Measurements from ENCODE around the gene C6orf136.
"Not testable (repeated sequence)": the region's sequence is repeated elsewhere in the genome, so short reads cannot be mapped to it uniquely, and the experiment has no call there.

Gene C6orf136

GRCh38 chr6:30666300-30666699, 19.4 kb downstream of the C6orf136 start:
- not testable (repeated sequence) for H3K4me1 ChIP-seq (ENCODE audit: control insufficient read depth, insufficient read depth, low read length); H3K27ac ChIP-seq (ENCODE audit: low read depth, low read length); H3K27me3 ChIP-seq (ENCODE audit: control insufficient read depth, insufficient read depth, low read length); H3K4me3 ChIP-seq (ENCODE audit: low read depth, low read length); H3K9me3 ChIP-seq (ENCODE audit: control insufficient read depth, insufficient read depth, low read depth, low read length); H3K9ac ChIP-seq (ENCODE audit: low read length)
- peaks cover 70% of the 10 kb centered on the region for H3K36me3 ChIP-seq (ENCODE audit: control insufficient read depth, insufficient read depth, low read length)

- Histone ChIP-seq H3K27ac (ENCODE audit: low read depth, low read length) (no peak overlapping the region), H3K4me1 (ENCODE audit: control insufficient read depth, insufficient read depth, low read length) (no peaks in the 10 kb centered on the region), H3K36me3 (ENCODE audit: control insufficient read depth, insufficient read depth, low read length) (peaks cover 32% of the 10 kb centered on the region), H3K9ac (ENCODE audit: low read length) (no peak overlapping the region), H3K4me3 (ENCODE audit: low read depth, low read length) (no peak overlapping the region; the same call in 1 of the 2 replicates), H3K27me3 (ENCODE audit: control insufficient read depth, insufficient read depth, low read length) (no peaks in the 10 kb centered on the region), H3K9me3 (ENCODE audit: control insufficient read depth, insufficient read depth, low read depth, low read length) (no peaks in the 10 kb centered on the region)
Measured at GRCh38 chr6:30670760-30671527, 24.0 kb downstream of the C6orf136 start.

GRCh38 chr6:30672445-30673253, 25.7 kb downstream of the C6orf136 start, which contains the start of gene DHX16:
TSS of gene DHX16 (minus strand) at chr6:30673006. CDS start at chr6:30672841, 165 bp downstream.
- peaks cover 39% of the 10 kb centered on the region for H3K36me3 ChIP-seq (ENCODE audit: control insufficient read depth, insufficient read depth, low read length)
- no peaks in the 10 kb centered on the region for H3K4me1 ChIP-seq (ENCODE audit: control insufficient read depth, insufficient read depth, low read length)
- H3K27me3 ChIP-seq (ENCODE audit: control insufficient read depth, insufficient read depth, low read length) = no peaks in the 10 kb centered on the region
- H3K27ac ChIP-seq (ENCODE audit: low read depth, low read length) = peak within 1 kb of the TSS; percentile 39; the same call in 1 of the 2 replicates
- no peaks in the 10 kb centered on the region for H3K9me3 ChIP-seq (ENCODE audit: control insufficient read depth, insufficient read depth, low read depth, low read length)
- peak within 1 kb of the TSS; percentile 89 for H3K9ac ChIP-seq (ENCODE audit: low read length)
- peak within 1 kb of the TSS; percentile 94 for H3K4me3 ChIP-seq (ENCODE audit: low read depth, low read length)

GRCh38 chr6:30676660-30677285, 29.8 kb downstream of the C6orf136 start:
- Histone ChIP-seq H3K4me3 (ENCODE audit: low read depth, low read length) (no peak overlapping the region), H3K9me3 (ENCODE audit: control insufficient read depth, insufficient read depth, low read depth, low read length) (no peaks in the 10 kb centered on the region), H3K27me3 (ENCODE audit: control insufficient read depth, insufficient read depth, low read length) (no peaks in the 10 kb centered on the region), H3K4me1 (ENCODE audit: control insufficient read depth, insufficient read depth, low read length) (peaks cover 13% of the 10 kb centered on the region), H3K27ac (ENCODE audit: low read depth, low read length) (no peak overlapping the region), H3K9ac (ENCODE audit: low read length) (no peak overlapping the region), H3K36me3 (ENCODE audit: control insufficient read depth, insufficient read depth, low read length) (peaks cover 24% of the 10 kb centered on the region)

- Histone ChIP-seq H3K36me3 (ENCODE audit: control insufficient read depth, insufficient read depth, low read length) (peaks cover 24% of the 10 kb centered on the region), H3K9me3 (ENCODE audit: control insufficient read depth, insufficient read depth, low read depth, low read length) (no peaks in the 10 kb centered on the region), H3K4me1 (ENCODE audit: control insufficient read depth, insufficient read depth, low read length) (peaks cover 32% of the 10 kb centered on the region), H3K9ac (ENCODE audit: low read length) (no peak overlapping the region), H3K27ac (ENCODE audit: low read depth, low read length) (no peak overlapping the region), H3K4me3 (ENCODE audit: low read depth, low read length) (peak overlapping the region; percentile 47), H3K27me3 (ENCODE audit: control insufficient read depth, insufficient read depth, low read length) (no peaks in the 10 kb centered on the region)
Measured at GRCh38 chr6:30678964-30679726, 32.2 kb downstream of the C6orf136 start.

GRCh38 chr6:30679765-30680535, 33.0 kb downstream of the C6orf136 start:
- Histone ChIP-seq H3K4me3 (ENCODE audit: low read depth, low read length) (peak overlapping the region; percentile 26; the same call in 1 of the 2 replicates), H3K27ac (ENCODE audit: low read depth, low read length) (no peak overlapping the region), H3K27me3 (ENCODE audit: control insufficient read depth, insufficient read depth, low read length) (no peaks in the 10 kb centered on the region), H3K36me3 (ENCODE audit: control insufficient read depth, insufficient read depth, low read length) (peaks cover 24% of the 10 kb centered on the region), H3K9me3 (ENCODE audit: control insufficient read depth, insufficient read depth, low read depth, low read length) (no peaks in the 10 kb centered on the region), H3K4me1 (ENCODE audit: control insufficient read depth, insufficient read depth, low read length) (peaks cover 37% of the 10 kb centered on the region), H3K9ac (ENCODE audit: low read length) (no peak overlapping the region)

- no peaks in the 10 kb centered on the region for H3K9me3 ChIP-seq (ENCODE audit: control insufficient read depth, insufficient read depth, low read depth, low read length)
- H3K4me1 ChIP-seq (ENCODE audit: control insufficient read depth, insufficient read depth, low read length) = peaks cover 48% of the 10 kb centered on the region
- no peak overlapping the region for H3K9ac ChIP-seq (ENCODE audit: low read length)
- no peaks in the 10 kb centered on the region for H3K27me3 ChIP-seq (ENCODE audit: control insufficient read depth, insufficient read depth, low read length)
- peak overlapping the region; percentile 35; the same call in 1 of the 2 replicates for H3K27ac ChIP-seq (ENCODE audit: low read depth, low read length)
- peaks cover 15% of the 10 kb centered on the region for H3K36me3 ChIP-seq (ENCODE audit: control insufficient read depth, insufficient read depth, low read length)
- no peak overlapping the region for H3K4me3 ChIP-seq (ENCODE audit: low read depth, low read length)
Measured at GRCh38 chr6:30681766-30682142, 34.8 kb downstream of the C6orf136 start.

- peak overlapping the region; percentile 61 for H3K4me3 ChIP-seq (ENCODE audit: low read depth, low read length)
- peak overlapping the region; percentile 35; the same call in 1 of the 2 replicates for H3K27ac ChIP-seq (ENCODE audit: low read depth, low read length)
- no peaks in the 10 kb centered on the region for H3K27me3 ChIP-seq (ENCODE audit: control insufficient read depth, insufficient read depth, low read length)
- peaks cover 48% of the 10 kb centered on the region for H3K4me1 ChIP-seq (ENCODE audit: control insufficient read depth, insufficient read depth, low read length)
- peak overlapping the region; percentile 72 for H3K9ac ChIP-seq (ENCODE audit: low read length)
- no peaks in the 10 kb centered on the region for H3K9me3 ChIP-seq (ENCODE audit: control insufficient read depth, insufficient read depth, low read depth, low read length)
- peaks cover 8% of the 10 kb centered on the region for H3K36me3 ChIP-seq (ENCODE audit: control insufficient read depth, insufficient read depth, low read length)
Measured at GRCh38 chr6:30682143-30683117, 35.5 kb downstream of the C6orf136 start.

GRCh38 chr6:30683183-30683979, 36.4 kb downstream of the C6orf136 start:
- no peaks in the 10 kb centered on the region for H3K9me3 ChIP-seq (ENCODE audit: control insufficient read depth, insufficient read depth, low read depth, low read length)
- peak overlapping the region; percentile 72 for H3K9ac ChIP-seq (ENCODE audit: low read length)
- H3K27ac ChIP-seq (ENCODE audit: low read depth, low read length) = peak overlapping the region; percentile 35; the same call in 1 of the 2 replicates
- H3K4me1 ChIP-seq (ENCODE audit: control insufficient read depth, insufficient read depth, low read length) = peaks cover 55% of the 10 kb centered on the region
- no peaks in the 10 kb centered on the region for H3K27me3 ChIP-seq (ENCODE audit: control insufficient read depth, insufficient read depth, low read length)
- peaks cover 3% of the 10 kb centered on the region; the same call in 1 of the 2 replicates for H3K36me3 ChIP-seq (ENCODE audit: control insufficient read depth, insufficient read depth, low read length)
- H3K4me3 ChIP-seq (ENCODE audit: low read depth, low read length) = peak overlapping the region; percentile 61
